K562 (cell line): ENCODE results near the gene CNPY4. TPM values are rescaled to one million over a fixed set of nuclear protein-coding genes. Genes with fewer than 3 reads are reported as not detected.
A peak's percentile ranks its signal among the peaks of the same experiment; 100 is the strongest.

Experiments
- ATAC-seq: fragments of 200-7000 bp; cut with Tn5 transposase; 3 replicates; pipeline ENCODE4 v1.9.1; 2020; ENCODE audit warnings: moderate library complexity
- BruUV-seq: library from RNA; stranded (reverse); fragments of 400-500 nt; replicated peaks from 2 replicates; lab custom pipeline; 2021; lab: Mats Ljungman, UMichigan
- CTCF ChIA-PET: fragments of 300-600 bp; formaldehyde crosslinking; extraction: SDS; loops from one replicate; lab custom pipeline; 2021; ENCODE audit warnings: low intra/inter-chr PET ratio; lab: Yijun Ruan, JAX
- POLR2A ChIA-PET: fragments of 300-600, 350-650 bp; sonication (Branson Sonifier 250); formaldehyde crosslinking; extraction: SDS; loops from one replicate; lab custom pipeline; 2021; ENCODE audit warnings: antibody characterized with exemption, inconsistent platforms; lab: Yijun Ruan, JAX
- DNase-seq, 4 experiments: peaks; one replicate each; pipeline versions ENCODE4 v3.0.0 to v3.0.0-alpha.2; 2011 to 2018; ENCODE audit warnings: low spot score in 3 of 4, mixed read lengths in 3 of 4; ENCODE audit errors: extremely low read depth in 1 of 4
- FAIRE-seq: peaks from 2 replicates; lab custom pipeline; 2011; peaks lifted over from hg19 to GRCh38; lab: Jason Lieb, UNC
- H2AFZ ChIP-seq: 2 replicates; pipeline ENCODE4 v1.6.0; 2011; ENCODE audit warnings: low read depth, low read length, control low read depth, inconsistent platforms
- H3K27ac ChIP-seq: fragments of 200-600 bp; 3 replicates; pipeline ENCODE4 v1.8.0; 2011; ENCODE audit warnings: low read depth, mild to moderate bottlenecking, control low read depth, inconsistent platforms, low read length, moderate library complexity, mixed read lengths; ENCODE audit errors: extremely low read depth
- H3K27me3 ChIP-seq, 2 experiments: fragments of 300-600 bp in 1 of 2; 2 replicates in 1 of 2; 3 replicates in 1 of 2; pipeline versions ENCODE4 v1.6.0 to v1.8.0; 2011; ENCODE audit warnings: inconsistent platforms in 2 of 2, low read length in 2 of 2, mild to moderate bottlenecking in 1 of 2, mixed read lengths in 1 of 2, moderate library complexity in 1 of 2; ENCODE audit not compliant: control insufficient read depth in 2 of 2, insufficient read depth in 2 of 2
- H3K36me3 ChIP-seq: fragments of 300-600 bp; 3 replicates; pipeline ENCODE4 v1.8.0; 2011; ENCODE audit warnings: mild to moderate bottlenecking, low read length, inconsistent platforms; ENCODE audit not compliant: control insufficient read depth, insufficient read depth
- H3K4me1 ChIP-seq, 2 experiments: fragments of 200-600 bp in 1 of 2; replicated peaks in 1 of 2; 2 replicates in 1 of 2; 3 replicates in 1 of 2; pipeline versions ENCODE4 v1.5.1 to v1.8.0; 2011; ENCODE audit warnings: inconsistent platforms in 2 of 2, low read length in 2 of 2, mild to moderate bottlenecking in 1 of 2, mixed read lengths in 1 of 2, moderate library complexity in 1 of 2; ENCODE audit not compliant: control insufficient read depth in 2 of 2, insufficient read depth in 2 of 2
- H3K4me2 ChIP-seq: 2 replicates; pipeline ENCODE4 v1.6.1; 2011; ENCODE audit warnings: low read length, control low read depth, inconsistent platforms, mixed read lengths; ENCODE audit not compliant: insufficient read depth
- H3K4me3 ChIP-seq: fragments of 200-600 bp; sonication (generic), shearing (Covaris generic); 2 replicates; pipeline ENCODE4 v1.5.1; 2016; ENCODE audit warnings: control low read depth, inconsistent platforms
- H3K79me2 ChIP-seq: fragments of 200-600 bp; 3 replicates; pipeline ENCODE4 v1.8.0; 2011; ENCODE audit warnings: low read length, inconsistent platforms; ENCODE audit not compliant: control insufficient read depth, insufficient read depth
- H3K9ac ChIP-seq, 2 experiments: 2 replicates each; pipeline versions ENCODE4 v1.6.0 to v1.6.1; 2011; ENCODE audit warnings: low read depth in 2 of 2, low read length in 2 of 2, control low read depth in 1 of 2, inconsistent platforms in 1 of 2, mild to moderate bottlenecking in 1 of 2, mixed read lengths in 1 of 2; ENCODE audit not compliant: insufficient read depth in 1 of 2
- H3K9me1 ChIP-seq: one replicate; pipeline ENCODE4 v1.6.0; 2011; ENCODE audit warnings: inconsistent platforms, mild to moderate bottlenecking, low read length, moderate library complexity; ENCODE audit not compliant: control insufficient read depth, insufficient read depth
- H3K9me3 ChIP-seq: replicated peaks from 2 replicates; pipeline ENCODE4 v1.5.1; 2011; ENCODE audit warnings: low read depth, low read length, inconsistent platforms; ENCODE audit not compliant: control insufficient read depth, insufficient read depth
- H4K20me1 ChIP-seq: replicated peaks from 2 replicates; pipeline ENCODE4 v1.6.1; 2011; ENCODE audit warnings: low read length, inconsistent platforms, mixed read lengths; ENCODE audit not compliant: control insufficient read depth, insufficient read depth
- CBX8 ChIP-seq: fragments of 200-600 bp; sonication (generic); IDR thresholded peaks from 2 replicates; pipeline ENCODE4 v1.6.1; 2012; ENCODE audit warnings: borderline replicate concordance, mixed run types, low read depth, mild to moderate bottlenecking, moderate library complexity, mixed read lengths, low read length, control low read depth, inconsistent platforms; ENCODE audit not compliant: poor library complexity, severe bottlenecking; ENCODE audit errors: extremely low read depth
- MAZ ChIP-seq, 2 experiments: fragments of 450-650 bp in 1 of 2; sonication (generic) in 1 of 2; formaldehyde crosslinking; IDR thresholded peaks in 1 of 2; conservative IDR thresholded peaks in 1 of 2; 2 replicates each; pipeline versions ENCODE4 v1.4.0 to v1.5.0; 2020; ENCODE audit warnings: mild to moderate bottlenecking in 1 of 2, missing genetic modification reagents in 1 of 2
- MLLT1 ChIP-seq, 2 experiments: fragments of 450-650 bp; IDR thresholded peaks; 2 replicates each; pipeline ENCODE4 v1.6.1; 2016
- SMARCA5 ChIP-seq: fragments of 450-650 bp; IDR thresholded peaks from 2 replicates; pipeline ENCODE4 v1.6.1; 2016
- ZBTB33 ChIP-seq: sonication (generic); formaldehyde crosslinking; IDR thresholded peaks from 2 replicates; pipeline ENCODE4 v1.8.1; 2023; ENCODE audit warnings: mild to moderate bottlenecking, missing genetic modification reagents
- WGBS: fragments of 100-300 bp; shearing (Covaris generic); methylation state at CpG from one replicate; pipeline ENCODE4 v1.1.6; 2016; ENCODE audit warnings: low coverage, mixed read lengths; ENCODE audit not compliant: insufficient coverage; ENCODE audit errors: missing lambda C conversion rate; 5-methylcytosine and 5-hydroxymethylcytosine counted together
- in situ Hi-C: fragments of 300-500 bp; cut with MboI; formaldehyde crosslinking; loops from 4 replicates; pipeline ENCODE4 v1.15.0; 2018; ENCODE audit warnings: inconsistent platforms, mixed read lengths
- intact Hi-C: fragments of 100-400 bp; cut with micrococcal nuclease; formaldehyde crosslinking; loops from 2 replicates; pipeline ENCODE4 v1.14.2; 2022
- polyA plus RNA-seq, 8 experiments: library from polyadenylated mRNA; depleted of rRNA in 4 of 8; stranded (reverse) in 5 of 8; unstranded in 3 of 8; fragments of >200 nt; fragmentation: Nextera tagmentation in 2 of 8; fragmentation: Illumina TruSeq in 1 of 8; extraction: Ambion mirVana in 2 of 8; extraction: Trizol in 1 of 8; gene quantifications; 2 replicates each; pipeline versions ENCODE4 v1.2.1 to v1.2.3, GENCODE V29; 2011 to 2014; ENCODE audit warnings: inconsistent platforms in 1 of 8, missing spikeins in 1 of 8
- total RNA-seq, 7 experiments: library from RNA; depleted of rRNA in 6 of 7; stranded (reverse); fragments of >200 nt in 6 of 7; fragmentation: Illumina TruSeq in 2 of 7; extraction: Trizol in 2 of 7; gene quantifications; 2 replicates each; pipeline versions ENCODE4 v1.2.1 to v1.2.3, GENCODE V29; 2011 to 2021; ENCODE audit warnings: low replicate concordance in 1 of 7

CNPY4 gene
- total and polyA plus RNA-seq, 9 of the 15 experiments (the other 6 are each of a cell fraction or from before 2014, with no cell fraction given), result 1.9 to 11.2 (median 7.0) TPM

- no peaks in the 10 kb centered on the region for H3K27me3 ChIP-seq
- ChIA-PET CTCF (no interaction called here), POLR2A (interaction anchor here (1.3 kb wide), 1 partner anchor 10 kb away, joined by 3 read pairs; no protein-coding TSS in a partner anchor)
- peaks cover 50% of the 10 kb centered on the region for H3K79me2 ChIP-seq
- no peak overlapping the region for H2AFZ ChIP-seq
- H3K4me1 ChIP-seq, result peaks cover 2 to 16% of the 10 kb centered on the region in 2 experiments; a peak in 3 of 5 replicates
- H3K36me3 ChIP-seq, result peaks cover 79% of the 10 kb centered on the region
- H3K9ac ChIP-seq, result no peak overlapping the region
- DNase-seq, result no peak
- no peak overlapping the region for H3K4me3 ChIP-seq
- no peak overlapping the region for H3K4me2 ChIP-seq
- no peak for ATAC-seq
- no peak overlapping the region for H3K27ac ChIP-seq
- peaks cover 4% of the 10 kb centered on the region for H3K9me1 ChIP-seq
- H3K9me3 ChIP-seq, result peaks cover 32% of the 10 kb centered on the region
- intact Hi-C loops (no loop called here), in situ Hi-C loops (no loop called here)
- no peak for FAIRE-seq
- 100% methylated on average over 4 of the region's 4 CpGs for WGBS
- no peaks in the 10 kb centered on the region for H4K20me1 ChIP-seq
- BruUV-seq, result no TSS peak
- no peak for TF ChIP-seq MLLT1 (IDR thresholded peaks at IDR 0.05)
- TF ChIP-seq MAZ (CRISPR knock-in tag; conservative IDR thresholded peaks at IDR 0.05 in 1 of 2, IDR thresholded peaks at IDR 0.05 in 1 of 2), result no peak
- 0 out of 2 replicates have a peak, but pooled peaks have one; percentile 22 for TF ChIP-seq ZBTB33
- TF ChIP-seq CBX8, result no peak
- no peak for TF ChIP-seq SMARCA5
- TF ChIP-seq, all 486 proteins: peak for 1
These were observed 42.2 kb upstream of the CNPY4 start for GRCh38 chr7:100077205-100077604.
